ENCODE data around the gene PAIP2. TPM values are rescaled to one million over a fixed set of nuclear protein-coding genes. Genes with fewer than 3 reads are reported as not detected.

PAIP2 gene
- total RNA-seq, 2 experiments from 2014 or later: 108 to 118 TPM

DNA sequence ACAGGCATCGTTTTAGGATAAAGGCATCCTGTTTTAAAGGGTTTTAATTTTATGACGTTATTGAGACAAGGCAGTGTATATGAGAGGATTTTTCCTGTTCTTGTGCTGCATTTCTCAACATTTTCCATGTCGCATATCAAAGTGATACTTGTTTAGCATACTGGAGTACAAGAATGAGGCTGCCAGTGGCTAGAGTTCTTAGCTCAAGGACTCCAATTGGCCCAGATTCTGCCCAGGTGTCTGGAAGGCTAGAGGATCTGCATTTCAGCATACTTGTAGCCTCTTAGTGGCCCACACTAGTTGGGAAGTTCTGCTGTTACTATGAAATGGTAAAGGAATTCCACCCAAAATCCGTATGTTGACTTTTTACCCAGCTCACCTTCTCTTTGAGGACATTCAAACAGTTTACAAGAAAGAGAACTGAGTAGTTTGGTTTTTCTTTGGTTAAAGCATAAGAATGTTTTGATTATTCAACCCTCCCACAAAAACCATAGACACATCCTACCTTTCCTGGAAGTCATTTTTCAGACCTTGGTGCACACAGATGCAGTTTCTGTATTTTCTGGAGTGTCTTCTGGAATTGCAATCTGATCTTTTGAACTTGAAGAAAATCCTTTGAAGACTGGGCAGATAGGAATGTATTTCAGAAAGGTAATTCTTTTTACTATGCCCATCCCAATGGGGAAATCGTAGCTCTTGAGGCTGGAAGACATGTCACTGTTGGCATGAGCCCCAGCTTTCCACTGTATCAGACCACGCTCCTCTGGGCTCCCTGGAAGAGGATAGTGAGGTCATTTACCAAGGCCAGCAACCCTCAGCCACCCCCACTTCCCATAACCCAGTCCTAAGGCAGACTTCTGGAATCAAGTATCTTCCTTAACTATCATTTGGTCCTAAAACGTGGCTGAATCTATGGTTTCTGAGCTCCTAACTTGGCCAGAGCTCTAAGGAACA is 30.1 kb downstream of the PAIP2 start:
- H3K4me1 Mint-ChIP-seq: peaks cover 19% of the 10 kb centered on the region
- DNase-seq (no peak), ATAC-seq (ENCODE audit: low read depth) (peak; percentile 38)
- POLR2A ChIA-PET: interaction anchor here (0.8 to 1.7 kb wide), 5 partner anchors 13 to 78 kb away, joined by 3 to 5 read pairs (median 3); partner anchors contain the start of genes MATR3 and PAIP2
- H3K27ac Mint-ChIP-seq: peak overlapping the region; percentile 58
- H3K9me3 Mint-ChIP-seq: no peaks in the 10 kb centered on the region
- no peaks in the 10 kb centered on the region for H3K27me3 Mint-ChIP-seq
- H3K36me3 Mint-ChIP-seq: peaks cover 23% of the 10 kb centered on the region
- H3K4me3 Mint-ChIP-seq: peak overlapping the region; percentile 47

DNA sequence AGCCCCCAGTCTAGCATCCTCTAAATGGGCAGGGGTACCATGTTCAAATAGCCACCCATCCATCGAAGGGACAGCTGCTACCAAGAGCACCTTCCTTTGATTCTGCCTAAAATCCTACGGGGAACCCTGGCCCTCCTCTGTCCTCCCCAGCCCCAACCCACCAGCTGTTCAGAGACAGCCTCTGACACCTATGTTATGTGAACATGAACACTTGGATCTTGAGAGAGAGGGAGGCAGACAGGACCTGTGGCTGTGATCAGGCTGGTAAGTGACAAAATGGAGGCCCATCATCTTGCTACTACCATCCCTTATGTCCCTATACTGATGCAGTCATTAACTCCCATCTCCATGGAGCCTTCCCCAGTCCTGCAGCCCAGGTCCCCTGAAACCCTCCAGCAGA is 33.3 kb downstream of the PAIP2 start:
- POLR2A ChIA-PET: no interaction called here
- peaks cover 24% of the 10 kb centered on the region for H3K36me3 Mint-ChIP-seq
- peak overlapping the region; percentile 32 for H3K27ac Mint-ChIP-seq
- H3K4me1 Mint-ChIP-seq: peaks cover 27% of the 10 kb centered on the region
- H3K9me3 Mint-ChIP-seq: no peaks in the 10 kb centered on the region
- no peaks in the 10 kb centered on the region for H3K27me3 Mint-ChIP-seq
- peak; percentile 15 for ATAC-seq (ENCODE audit: low read depth)
- DNase-seq: no peak
- H3K4me3 Mint-ChIP-seq: no peak overlapping the region

DNA sequence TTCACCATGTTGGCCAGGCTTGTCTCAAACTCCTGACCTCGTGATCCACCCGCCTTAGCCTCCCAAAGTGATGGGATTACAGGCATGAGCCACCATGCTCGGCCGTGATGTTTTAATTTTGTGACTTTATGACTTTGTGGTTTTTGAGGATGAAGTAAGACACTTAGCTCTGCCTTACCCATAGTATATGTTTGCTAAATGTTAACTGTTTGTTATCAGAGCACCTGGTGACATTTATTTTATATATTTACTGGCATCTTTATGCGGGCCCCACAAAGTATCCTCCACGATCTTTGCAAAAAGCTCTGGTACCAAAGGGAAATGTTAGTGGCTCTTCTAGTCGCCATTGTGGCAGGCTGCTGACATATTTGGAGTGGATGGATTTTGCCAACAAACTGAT is 34.7 kb downstream of the PAIP2 start:
- H3K36me3 Mint-ChIP-seq: peaks cover 24% of the 10 kb centered on the region
- ATAC-seq (ENCODE audit: low read depth) (no peak), DNase-seq (no peak)
- H3K4me3 Mint-ChIP-seq: no peak overlapping the region
- peaks cover 21% of the 10 kb centered on the region for H3K4me1 Mint-ChIP-seq
- H3K27me3 Mint-ChIP-seq: no peaks in the 10 kb centered on the region
- no peak overlapping the region for H3K27ac Mint-ChIP-seq
- POLR2A ChIA-PET: interaction anchor here (0.7 to 1.2 kb wide), 3 partner anchors 13 to 15 kb away, joined by 3 to 4 read pairs (median 3); partner anchors contain the start of gene MZB1
- H3K9me3 Mint-ChIP-seq: no peaks in the 10 kb centered on the region

DNA sequence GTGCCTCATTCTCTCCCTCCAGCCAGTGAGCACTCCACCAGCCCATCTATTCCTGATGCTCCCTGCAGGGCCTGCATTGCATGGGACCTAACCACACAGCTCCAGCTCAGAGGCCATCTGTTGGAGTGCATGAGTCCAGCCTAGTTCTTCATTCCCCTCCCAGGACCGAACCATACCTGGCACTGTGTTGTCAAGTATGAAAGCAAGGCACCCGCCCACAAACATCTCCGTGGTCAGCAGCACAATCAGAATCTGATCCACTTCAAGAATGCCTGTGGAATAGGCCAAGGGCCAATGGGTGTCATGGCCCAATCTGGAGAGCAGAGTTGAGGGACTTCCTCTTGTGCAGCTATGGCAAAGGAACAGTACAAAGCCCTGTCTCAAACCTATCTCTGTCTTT is 35.6 kb downstream of the PAIP2 start:
- H3K9me3 Mint-ChIP-seq: no peaks in the 10 kb centered on the region

DNA sequence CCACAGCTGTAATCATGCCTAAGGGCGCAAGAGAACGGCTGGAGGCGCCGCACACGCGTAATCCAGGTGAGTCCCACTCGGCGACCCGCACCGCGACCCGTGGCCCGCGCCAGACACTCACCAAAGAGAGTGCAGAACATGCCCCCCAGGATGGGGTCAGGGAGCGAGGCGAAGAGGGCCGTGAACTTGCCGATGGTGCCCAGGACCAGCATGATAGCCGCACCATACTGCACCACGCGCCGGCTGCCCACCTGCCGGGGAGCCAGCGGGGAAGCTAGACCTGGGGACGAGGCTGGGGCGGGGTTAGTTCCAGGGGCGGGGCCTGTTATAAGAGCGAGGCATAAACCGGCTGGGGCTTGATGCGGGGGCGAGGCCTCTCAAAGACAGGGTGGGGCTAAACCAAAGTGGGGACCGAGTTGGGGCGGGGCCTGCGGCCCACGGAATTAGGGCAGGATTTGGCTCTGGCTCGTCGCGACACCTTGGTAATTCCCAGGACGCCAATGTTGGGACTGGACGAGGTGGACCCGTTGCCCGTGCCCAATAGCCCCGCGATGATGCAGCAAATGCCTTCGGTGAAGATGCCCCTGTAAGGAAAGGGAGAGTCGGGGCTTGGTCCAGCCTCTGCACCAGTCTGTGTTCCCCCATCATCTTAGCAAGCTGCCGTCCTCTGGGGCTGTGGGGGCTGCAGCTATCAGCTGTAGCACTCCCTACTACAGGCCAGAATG is 36.6 kb downstream of the PAIP2 start:
- no peaks in the 10 kb centered on the region for H3K27me3 Mint-ChIP-seq
- H3K4me1 Mint-ChIP-seq: peaks cover 16% of the 10 kb centered on the region
- H3K36me3 Mint-ChIP-seq: peaks cover 15% of the 10 kb centered on the region
- DNase-seq (no peak), ATAC-seq (ENCODE audit: low read depth) (no peak)
- POLR2A ChIA-PET: interaction anchor here (0.8 kb wide), 1 partner anchor 10 kb away, joined by 3 read pairs; no protein-coding TSS in a partner anchor
- no peaks in the 10 kb centered on the region for H3K9me3 Mint-ChIP-seq
- H3K4me3 Mint-ChIP-seq: no peak overlapping the region
- no peak overlapping the region for H3K27ac Mint-ChIP-seq

More for the DNA sequence above, 35.6 kb downstream of the PAIP2 start:
- H3K36me3 Mint-ChIP-seq: peaks cover 20% of the 10 kb centered on the region
- no peak overlapping the region for H3K27ac Mint-ChIP-seq
- POLR2A ChIA-PET: interaction anchor here (0.9 to 1.2 kb wide), 2 partner anchors 12 to 14 kb away, joined by 3 to 4 read pairs; partner anchors contain the start of gene MZB1
- no peaks in the 10 kb centered on the region for H3K27me3 Mint-ChIP-seq
- no peak for ATAC-seq (ENCODE audit: low read depth)
- H3K4me1 Mint-ChIP-seq: peaks cover 15% of the 10 kb centered on the region
- no peak for DNase-seq
- H3K4me3 Mint-ChIP-seq: no peak overlapping the region

DNA sequence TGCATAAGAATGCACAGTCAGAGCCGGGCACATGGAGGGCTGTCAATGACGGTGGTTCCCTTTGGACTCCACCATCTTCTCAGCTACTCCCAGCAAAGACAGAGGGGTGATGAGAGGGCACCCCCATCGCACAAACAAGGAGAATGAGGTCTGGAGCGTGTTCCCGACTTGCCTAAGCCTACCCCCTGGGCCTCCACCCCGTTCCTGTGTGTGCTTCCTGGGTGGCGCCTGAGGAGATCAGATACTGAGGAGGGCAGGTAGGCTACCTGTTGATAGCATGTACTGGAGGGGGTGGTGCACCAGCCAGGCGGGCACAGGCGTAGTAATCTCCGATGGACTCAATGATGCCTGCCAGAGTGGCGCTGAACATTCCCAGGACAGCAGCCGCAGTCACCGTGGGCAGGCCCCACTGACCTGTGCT is 37.3 kb downstream of the PAIP2 start:
- DNase-seq: peak; percentile 22
- ATAC-seq (ENCODE audit: low read depth): no peak
- Mint-ChIP-seq H3K27me3 (no peaks in the 10 kb centered on the region), H3K4me1 (peaks cover 17% of the 10 kb centered on the region), H3K27ac (no peak overlapping the region), H3K9me3 (no peaks in the 10 kb centered on the region), H3K36me3 (peaks cover 10% of the 10 kb centered on the region), H3K4me3 (no peak overlapping the region)
- POLR2A ChIA-PET: interaction anchor here (0.7 to 0.8 kb wide), 2 partner anchors 9 to 85 kb away, joined by 3 read pairs; partner anchors contain the start of gene MATR3

DNA sequence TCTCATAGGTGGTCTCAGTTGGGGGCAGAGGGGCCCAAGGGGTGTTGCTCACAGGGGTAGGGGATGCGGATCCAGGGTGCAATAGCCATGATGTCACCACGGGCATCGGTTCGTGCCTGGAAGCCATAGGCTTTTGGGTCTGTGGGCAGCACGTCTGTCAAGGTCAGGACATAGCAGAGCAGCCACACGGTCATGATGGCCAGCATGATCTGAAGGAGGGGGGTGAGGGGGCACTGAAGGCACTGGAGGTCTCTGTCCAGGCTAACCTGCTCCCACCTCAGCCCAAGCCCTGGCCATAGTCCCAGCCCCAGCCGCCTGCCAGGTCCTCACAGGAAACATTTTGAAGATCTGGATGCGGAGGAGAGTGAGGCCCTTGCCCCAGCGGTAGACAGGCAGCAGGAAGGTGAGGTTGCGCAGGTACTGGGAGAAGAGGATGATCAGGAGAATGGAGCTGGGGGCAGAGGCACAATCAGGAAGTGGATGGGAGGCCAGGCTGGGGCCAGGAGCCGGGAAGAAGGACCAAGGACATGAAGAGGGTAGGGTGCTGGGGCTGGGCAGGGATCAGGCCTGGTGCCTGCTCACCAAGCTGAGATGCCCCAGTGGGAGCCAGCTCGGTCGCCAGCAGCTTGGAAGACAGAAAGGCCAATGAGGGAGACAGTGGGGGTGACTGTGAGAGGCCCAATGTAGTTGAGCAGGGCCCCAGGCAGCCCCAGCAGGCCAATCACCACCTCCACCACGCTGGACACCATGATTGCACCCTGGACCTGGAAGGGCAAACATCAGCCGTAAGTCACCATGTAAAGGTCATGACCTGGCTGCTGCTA is 38.2 kb downstream of the PAIP2 start:
- DNase-seq (no peak), ATAC-seq (ENCODE audit: low read depth) (no peak)
- Mint-ChIP-seq H3K4me1 (peaks cover 24% of the 10 kb centered on the region), H3K9me3 (no peaks in the 10 kb centered on the region), H3K36me3 (peaks cover 8% of the 10 kb centered on the region), H3K4me3 (no peak overlapping the region), H3K27ac (peak overlapping the region; percentile 2), H3K27me3 (no peaks in the 10 kb centered on the region)
- POLR2A ChIA-PET: interaction anchor here (1.0 kb wide), 1 partner anchor 12 kb away, joined by 3 read pairs; no protein-coding TSS in a partner anchor

DNA sequence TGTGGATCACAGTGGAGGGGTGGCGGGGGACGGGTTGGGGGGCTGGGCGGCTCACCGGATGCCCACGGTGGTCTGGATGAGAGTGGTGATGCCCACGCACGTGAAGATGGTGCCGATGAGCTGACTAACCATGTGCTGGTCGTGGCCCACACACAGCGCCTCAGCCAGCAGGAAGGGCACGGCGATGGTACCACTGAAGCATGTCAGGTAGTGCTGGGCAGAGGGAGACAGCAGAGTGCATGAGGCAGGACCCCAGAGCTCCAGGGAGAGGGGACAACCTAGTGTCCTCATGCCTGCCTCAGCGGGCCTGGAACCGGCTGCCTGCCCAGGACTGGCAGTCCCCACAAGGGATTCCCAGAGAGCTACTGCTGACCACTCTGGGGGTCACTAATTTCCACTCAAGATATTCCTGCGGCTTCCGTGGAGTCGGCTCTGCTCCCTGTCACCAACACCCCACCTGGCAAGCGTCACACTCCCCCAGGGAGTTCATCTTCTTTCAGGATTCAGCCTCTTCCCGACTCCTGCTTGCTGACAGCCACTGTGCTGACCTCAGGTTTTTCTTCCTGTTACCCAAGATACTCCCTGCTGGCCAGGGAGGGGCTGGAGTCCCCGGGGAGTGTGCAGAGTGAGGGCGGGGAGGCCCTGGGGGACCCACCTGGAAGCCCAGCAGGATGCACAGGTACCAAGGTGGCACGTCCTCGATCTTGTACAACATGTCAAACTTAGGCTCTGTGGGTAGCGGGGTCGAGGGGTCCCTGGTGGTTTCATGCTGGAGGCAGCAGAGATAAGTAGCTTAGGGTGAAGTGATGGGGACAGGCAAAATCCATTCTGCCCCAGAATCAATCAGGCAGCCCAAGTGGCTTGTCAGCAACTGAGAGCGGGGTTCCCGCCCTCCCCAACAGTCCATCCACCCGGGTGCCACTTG is 40.4 kb downstream of the PAIP2 start:
- Mint-ChIP-seq H3K9me3 (no peaks in the 10 kb centered on the region), H3K4me3 (no peak overlapping the region), H3K27ac (no peak overlapping the region), H3K36me3 (peaks cover 7% of the 10 kb centered on the region), H3K4me1 (peaks cover 40% of the 10 kb centered on the region), H3K27me3 (no peaks in the 10 kb centered on the region)
- DNase-seq (no peak), ATAC-seq (ENCODE audit: low read depth) (no peak)
- POLR2A ChIA-PET: interaction anchor here (0.7 kb wide), 1 partner anchor 14 kb away, joined by 3 read pairs; no protein-coding TSS in a partner anchor

DNA sequence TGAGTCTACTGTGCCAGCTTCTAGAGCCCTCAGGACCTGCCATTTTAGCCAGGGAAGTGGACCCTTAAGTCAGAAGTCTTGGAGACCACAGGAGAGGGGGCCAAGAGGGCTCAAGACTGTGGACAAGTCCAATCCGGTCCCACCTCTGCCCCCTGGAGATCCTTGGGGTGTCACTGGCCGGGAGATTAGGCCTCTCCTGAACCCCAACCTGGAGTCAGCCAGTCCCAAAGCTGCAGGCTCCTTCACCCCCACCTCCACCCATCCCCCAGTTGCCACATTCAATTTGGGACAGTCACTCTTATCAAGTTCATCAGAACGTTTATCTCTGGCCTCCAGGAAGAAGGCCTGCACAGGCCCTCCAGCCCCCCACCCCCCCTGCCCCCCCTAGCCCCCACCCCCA is 41.2 kb downstream of the PAIP2 start:
- POLR2A ChIA-PET: no interaction called here
- Mint-ChIP-seq H3K4me3 (no peak overlapping the region), H3K9me3 (no peaks in the 10 kb centered on the region), H3K27ac (no peak overlapping the region), H3K27me3 (no peaks in the 10 kb centered on the region), H3K4me1 (peaks cover 41% of the 10 kb centered on the region), H3K36me3 (peaks cover 4% of the 10 kb centered on the region)
- ATAC-seq (ENCODE audit: low read depth) (no peak), DNase-seq (no peak)

DNA sequence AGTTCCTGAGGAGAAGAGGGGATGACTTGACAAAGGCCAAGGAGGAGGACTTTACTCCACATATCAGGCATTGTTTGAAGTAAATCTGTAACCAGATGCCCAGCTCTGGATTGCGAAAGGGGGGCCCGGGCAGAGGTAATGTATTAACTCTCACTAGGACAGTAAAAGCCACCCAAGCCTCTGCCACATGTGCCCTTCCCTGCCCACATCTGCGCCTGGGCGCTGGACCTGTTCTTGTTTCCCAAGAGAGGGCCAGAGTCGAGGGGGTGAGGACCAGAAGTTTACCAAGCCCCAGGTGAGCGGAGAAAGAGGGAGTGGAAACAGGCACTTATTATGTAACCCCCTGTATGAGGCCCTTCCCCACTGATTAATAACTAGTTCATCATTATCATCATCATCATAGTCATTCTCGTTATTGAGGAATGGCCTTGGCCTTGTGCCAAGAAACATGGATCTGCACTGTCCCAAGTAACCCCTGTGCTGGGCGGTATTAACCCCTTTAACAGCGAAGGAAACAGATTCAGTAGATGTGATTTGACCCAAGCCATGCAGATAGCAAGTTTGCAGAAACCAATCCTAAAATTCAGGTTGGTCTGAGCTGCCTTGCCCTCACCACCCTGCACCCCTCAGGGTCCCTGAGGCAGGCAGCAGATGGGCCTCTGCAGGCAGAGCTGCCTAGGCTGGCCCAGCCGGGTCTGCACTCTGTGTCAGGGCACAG is 41.8 kb downstream of the PAIP2 start, which contains the start of gene SLC23A1:
Gene SLC23A1, minus strand, starts transcription at position 23 of the 718 bp plus-strand sequence. CDS start 44 bp downstream, outside the sequence.
- peaks cover 4% of the 10 kb centered on the region for H3K36me3 Mint-ChIP-seq
- no peaks in the 10 kb centered on the region for H3K9me3 Mint-ChIP-seq
- H3K4me1 Mint-ChIP-seq: peaks cover 46% of the 10 kb centered on the region
- peak within 1 kb of the TSS; percentile 94 for H3K27ac Mint-ChIP-seq
- no peak within 1 kb of the TSS for H3K4me3 Mint-ChIP-seq
- no peaks in the 10 kb centered on the region for H3K27me3 Mint-ChIP-seq
- POLR2A ChIA-PET: interaction anchor here (1.1 kb wide), 1 partner anchor 42 kb away, joined by 9 read pairs; the partner anchor contains the start of gene PAIP2
- DNase-seq (no peak), ATAC-seq (ENCODE audit: low read depth) (no peak)

DNA sequence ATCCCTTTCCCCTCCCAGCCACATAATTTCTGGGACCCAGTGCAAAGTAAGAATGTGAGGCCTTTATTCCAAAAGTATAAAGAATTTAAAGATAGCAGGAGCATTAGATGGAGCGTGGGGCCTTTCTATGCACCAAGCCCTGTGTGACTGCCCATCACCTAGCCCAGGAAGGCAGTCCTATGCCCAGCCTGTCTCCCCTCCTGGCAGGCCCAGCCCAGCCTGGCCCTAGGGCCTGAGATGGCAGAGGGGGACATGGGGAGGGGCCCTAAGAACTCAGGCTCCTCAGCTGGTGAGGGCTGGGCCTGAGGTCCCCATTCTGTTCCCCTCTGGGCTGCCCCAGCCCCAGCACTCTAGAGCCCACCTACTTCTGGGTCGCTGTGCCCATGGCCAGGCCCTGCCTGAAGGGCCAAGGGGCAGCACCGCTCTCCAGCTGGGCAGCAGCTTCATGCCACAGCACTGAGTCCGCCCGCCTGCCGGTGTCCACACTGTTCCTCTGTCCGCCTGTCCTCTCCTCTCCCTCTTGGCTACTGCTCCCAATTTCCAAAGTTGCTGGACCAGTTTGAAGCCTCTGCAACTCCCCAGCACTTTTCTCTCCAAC is 42.4 kb downstream of the PAIP2 start:
- Mint-ChIP-seq H3K27me3 (no peaks in the 10 kb centered on the region), H3K4me1 (peaks cover 47% of the 10 kb centered on the region), H3K36me3 (peaks cover 4% of the 10 kb centered on the region), H3K9me3 (no peaks in the 10 kb centered on the region), H3K27ac (peak overlapping the region; percentile 94), H3K4me3 (peak overlapping the region; percentile 80)
- DNase-seq: no peak
- POLR2A ChIA-PET: interaction anchor here (0.5 to 1.1 kb wide), 4 partner anchors 13 to 91 kb away, joined by 3 to 12 read pairs (median 6); partner anchors contain the start of genes MATR3 and PAIP2
- ATAC-seq (ENCODE audit: low read depth): no peak
